IMR-90 (cell line): Measurements from ENCODE around the gene CSTF2T. TPM values are rescaled to one million over a fixed set of nuclear protein-coding genes. Genes with fewer than 3 reads are reported as not detected.

Source experiments
- ATAC-seq: fragments of 200-7000 bp; cut with Tn5 transposase; 2 replicates; pipeline ENCODE4 v1.9.1; 2020; ENCODE audit warnings: low read depth, mild to moderate bottlenecking, moderate library complexity
- BruUV-seq: library from RNA; stranded (reverse); fragments of 400-500 nt; replicated peaks from 2 replicates; lab custom pipeline; 2021; lab: Mats Ljungman, UMichigan
- CTCF ChIA-PET: fragments of 300-600 bp; formaldehyde crosslinking; extraction: SDS; loops from one replicate; lab custom pipeline; 2021; ENCODE audit warnings: antibody characterized with exemption; lab: Yijun Ruan, JAX
- POLR2A ChIA-PET: fragments of 300-600 bp; sonication (Branson Sonifier 250); formaldehyde crosslinking; loops from one replicate; lab custom pipeline; 2022; ENCODE audit warnings: antibody characterized with exemption; ENCODE audit not compliant: unreplicated experiment; lab: Charles Lee
- DNase-seq: peaks from one replicate; pipeline ENCODE4 v3.0.0; 2013
- H2AFZ ChIP-seq: replicated peaks from 2 replicates; pipeline ENCODE3; 2013; ENCODE audit warnings: low read length, mild to moderate bottlenecking; ENCODE audit not compliant: poor library complexity
- H2AK5ac ChIP-seq: 2 replicates; pipeline ENCODE4 v1.6.1; 2013; ENCODE audit warnings: low read depth, low read length, inconsistent platforms
- H2AK9ac ChIP-seq: replicated peaks from 2 replicates; pipeline ENCODE3; 2013; ENCODE audit warnings: mild to moderate bottlenecking, low read depth, low read length, moderate library complexity; ENCODE audit not compliant: poor library complexity
- H2BK120ac ChIP-seq: 2 replicates; pipeline ENCODE4 v1.6.1; 2013; ENCODE audit warnings: low read depth, low read length, inconsistent platforms
- H2BK15ac ChIP-seq: 3 replicates; pipeline ENCODE4 v1.6.1; 2013; ENCODE audit warnings: low read depth, low read length, inconsistent platforms
- H2BK20ac ChIP-seq: 2 replicates; pipeline ENCODE4 v1.6.1; 2013; ENCODE audit warnings: low read depth, mild to moderate bottlenecking, inconsistent platforms, low read length, moderate library complexity
- H2BK5ac ChIP-seq: 2 replicates; pipeline ENCODE4 v1.6.1; 2013; ENCODE audit warnings: mild to moderate bottlenecking, low read depth, low read length, inconsistent platforms; ENCODE audit not compliant: poor library complexity, severe bottlenecking
- H3K14ac ChIP-seq: replicated peaks from 2 replicates; pipeline ENCODE4 v1.6.1; 2013; ENCODE audit warnings: low read depth, low read length, inconsistent platforms
- H3K18ac ChIP-seq: 2 replicates; pipeline ENCODE4 v1.6.1; 2013; ENCODE audit warnings: low read depth, low read length, control low read depth
- H3K23ac ChIP-seq: 2 replicates; pipeline ENCODE4 v1.6.1; 2013; ENCODE audit warnings: low read depth, low read length, inconsistent platforms
- H3K27ac ChIP-seq: 2 replicates; pipeline ENCODE4 v1.5.1; 2013; ENCODE audit warnings: mild to moderate bottlenecking, control low read depth, low read length; ENCODE audit not compliant: insufficient read depth
- H3K27me3 ChIP-seq: 2 replicates; pipeline ENCODE4 v1.6.1; 2013; ENCODE audit warnings: low read length; ENCODE audit not compliant: control insufficient read depth, insufficient read depth
- H3K36me3 ChIP-seq: 2 replicates; pipeline ENCODE4 v1.6.1; 2013; ENCODE audit warnings: low read length, mixed read lengths; ENCODE audit not compliant: control insufficient read depth, insufficient read depth
- H3K4ac ChIP-seq: 2 replicates; pipeline ENCODE4 v1.6.1; 2013; ENCODE audit warnings: low read depth, low read length, inconsistent platforms
- H3K4me1 ChIP-seq: 2 replicates; pipeline ENCODE4 v1.6.1; 2013; ENCODE audit warnings: low read length, mixed read lengths; ENCODE audit not compliant: control insufficient read depth, insufficient read depth
- H3K4me2 ChIP-seq: 2 replicates; pipeline ENCODE4 v1.6.1; 2013; ENCODE audit warnings: low read depth, mild to moderate bottlenecking, control low read depth, low read length, moderate library complexity
- H3K4me3 ChIP-seq: 2 replicates; pipeline ENCODE4 v1.5.1; 2013; ENCODE audit warnings: low read depth, mild to moderate bottlenecking, control low read depth, low read length, moderate library complexity; ENCODE audit not compliant: insufficient read depth
- H3K56ac ChIP-seq: 2 replicates; pipeline ENCODE4 v1.6.1; 2013; ENCODE audit warnings: low read length, inconsistent platforms; ENCODE audit not compliant: insufficient read depth; ENCODE audit errors: extremely low read depth
- H3K79me1 ChIP-seq, 2 experiments: 2 replicates each; pipeline ENCODE4 v1.6.1; 2013; ENCODE audit warnings: low read length in 2 of 2, inconsistent platforms in 1 of 2, low read depth in 1 of 2
- H3K9ac ChIP-seq: 2 replicates; pipeline ENCODE4 v1.6.1; 2013; ENCODE audit warnings: low read depth, low read length, control low read depth
- H3K9me1 ChIP-seq: 2 replicates; pipeline ENCODE4 v1.6.1; 2013; ENCODE audit warnings: low read length, inconsistent platforms; ENCODE audit not compliant: insufficient read depth
- H3K9me3 ChIP-seq: 2 replicates; pipeline ENCODE4 v1.6.1; 2013; ENCODE audit warnings: low read length; ENCODE audit not compliant: control insufficient read depth, insufficient read depth
- H4K20me1 ChIP-seq: 2 replicates; pipeline ENCODE4 v1.6.1; 2013; ENCODE audit warnings: low read length, inconsistent platforms; ENCODE audit not compliant: insufficient read depth
- H4K5ac ChIP-seq: 2 replicates; pipeline ENCODE4 v1.6.1; 2013; ENCODE audit warnings: mild to moderate bottlenecking, low read depth, low read length, control low read depth
- H4K8ac ChIP-seq, 2 experiments: 2 replicates each; pipeline ENCODE4 v1.6.1; 2013; ENCODE audit warnings: low read depth in 2 of 2, low read length in 2 of 2, control low read depth in 1 of 2, inconsistent platforms in 1 of 2
- H4K91ac ChIP-seq: 2 replicates; pipeline ENCODE4 v1.6.1; 2013; ENCODE audit warnings: low read depth, low read length, inconsistent platforms; ENCODE audit not compliant: insufficient read depth
- BHLHE40 ChIP-seq: fragments of 150-350 bp; IDR thresholded peaks from 2 replicates; pipeline ENCODE4 v1.6.1; 2016; ENCODE audit warnings: mild to moderate bottlenecking, low read depth, low read length
- CHD1 ChIP-seq: IDR thresholded peaks from 2 replicates; pipeline ENCODE4 v1.6.1; 2012; ENCODE audit warnings: low read depth, low read length, improper control_type of control experiment
- CTCF ChIP-seq: conservative IDR thresholded peaks from 2 replicates; pipeline ENCODE4 v1.5.1; 2012; ENCODE audit warnings: mild to moderate bottlenecking, low read depth, low read length, improper control_type of control experiment
- ELK1 ChIP-seq: fragments of 150-350 bp; IDR thresholded peaks from 2 replicates; pipeline ENCODE4 v1.6.1; 2016; ENCODE audit warnings: low read depth, mild to moderate bottlenecking, low read length, moderate library complexity, borderline replicate concordance
- MAFK ChIP-seq: IDR thresholded peaks from 2 replicates; pipeline ENCODE4 v1.6.1; 2012; ENCODE audit warnings: low read depth, low read length, improper control_type of control experiment
- POLR2A ChIP-seq: IDR thresholded peaks from 2 replicates; pipeline ENCODE4 v1.6.1; 2012; ENCODE audit warnings: mild to moderate bottlenecking, low read depth, low read length
- RCOR1 ChIP-seq: IDR thresholded peaks from 2 replicates; pipeline ENCODE4 v1.6.1; 2012; ENCODE audit warnings: mild to moderate bottlenecking, low read length, improper control_type of control experiment; ENCODE audit not compliant: insufficient replicate concordance
- RFX5 ChIP-seq: IDR thresholded peaks from 2 replicates; pipeline ENCODE4 v1.8.0; 2012; ENCODE audit warnings: low read depth, mild to moderate bottlenecking, low read length, moderate library complexity
- WGBS, 2 experiments: methylation state at CpG; one replicate each; pipeline versions ENCODE4 v1.1.5 to v1.1.7; 2013; ENCODE audit warnings: missing lambda C conversion rate in 2 of 2; ENCODE audit not compliant: insufficient read length in 1 of 2; ENCODE audit errors: extremely low coverage in 2 of 2; 5-methylcytosine and 5-hydroxymethylcytosine counted together
- dilution Hi-C: fragments of 300-500 bp; cut with HindIII; formaldehyde crosslinking; loops from one replicate; pipeline ENCODE4 v1.14.3; 2018; ENCODE audit warnings: low sequenced_read_pairs; ENCODE audit not compliant: unreplicated experiment
- in situ Hi-C: fragments of 300-500 bp; cut with MboI; formaldehyde crosslinking; loops from 3 replicates; pipeline ENCODE4 v1.14.3; 2019; ENCODE audit warnings: low sequenced_read_pairs, inconsistent platforms, mixed read lengths
- intact Hi-C: fragments of 100-400 bp; cut with micrococcal nuclease; formaldehyde crosslinking; loops from 2 replicates; pipeline ENCODE4 v1.10.0; 2022
- polyA plus RNA-seq, 3 experiments: library from polyadenylated mRNA; depleted of rRNA; stranded (reverse); fragments of >200 nt; gene quantifications; 2 replicates each; pipeline ENCODE4 v1.2.3, GENCODE V29; 2012; ENCODE audit warnings: low replicate concordance in 1 of 3
- total RNA-seq: library from RNA; depleted of rRNA; stranded (reverse); fragments of >200 nt; gene quantifications from 2 replicates; pipeline ENCODE4 v1.2.3, GENCODE V29; 2012

CSTF2T gene
- total and polyA plus RNA-seq, 2 of the 4 experiments (the other 2 are of a cell fraction), result 7.2 to 18.6 TPM

- no TSS peak for BruUV-seq
- H2BK20ac ChIP-seq, result no peak overlapping the region
- DNase-seq (no peak), ATAC-seq (no peak)
- no peak overlapping the region for H4K8ac ChIP-seq
- no peak overlapping the region for H3K23ac ChIP-seq
- ChIA-PET POLR2A (no interaction called here), CTCF (no interaction called here)
- H4K5ac ChIP-seq, result no peak overlapping the region
- no peak overlapping the region for H3K14ac ChIP-seq
- no peak overlapping the region for H2BK15ac ChIP-seq
- H3K18ac ChIP-seq, result no peak overlapping the region
- no peaks in the 10 kb centered on the region for H3K4me1 ChIP-seq
- H2AK9ac ChIP-seq, result no peak overlapping the region
- H3K56ac ChIP-seq, result no peak overlapping the region
- H2BK120ac ChIP-seq, result no peak overlapping the region
- H3K79me1 ChIP-seq, result 0 out of 4 replicates have a peak, but pooled peaks cover 0 to 3% of the 10 kb centered on the region in 2 experiments
- H3K27ac ChIP-seq, result no peak overlapping the region
- no peaks in the 10 kb centered on the region for H3K27me3 ChIP-seq
- H3K9ac ChIP-seq, result no peak overlapping the region
- no peaks in the 10 kb centered on the region for H3K9me3 ChIP-seq
- no peak overlapping the region for H3K4ac ChIP-seq
- dilution Hi-C loops, result no loop called here
- WGBS, 2 experiments, result no CpG with 5 or more reads among the region's 3 CpGs
- H3K9me1 ChIP-seq, result no peaks in the 10 kb centered on the region
- H2AK5ac ChIP-seq, result no peak overlapping the region
- no peak for TF ChIP-seq POLR2A
- TF ChIP-seq CHD1, result no peak
- TF ChIP-seq MAFK, result no peak
- TF ChIP-seq BHLHE40, result no peak
- no peak for TF ChIP-seq RCOR1
- no peak for TF ChIP-seq RFX5
- TF ChIP-seq ELK1, result no peak
- TF ChIP-seq CTCF, result no peak
- H2BK5ac ChIP-seq, result no peak overlapping the region
- in situ Hi-C loops, result no loop called here
- no peak overlapping the region for H3K4me3 ChIP-seq
- H3K4me2 ChIP-seq, result no peak overlapping the region
- intact Hi-C loops, result no loop called here
- no peaks in the 10 kb centered on the region for H3K36me3 ChIP-seq
- no peak overlapping the region for H2AFZ ChIP-seq
- H4K20me1 ChIP-seq, result no peaks in the 10 kb centered on the region
- no peak overlapping the region for H4K91ac ChIP-seq
Measured at GRCh38 chr10:51689536-51689935, 9.9 kb downstream of the CSTF2T start.
